Smooth muscle cell (in vitro differentiated cells): ENCODE measurements around the gene MCTP1. TPM values are rescaled to one million over a fixed set of nuclear protein-coding genes. Genes with fewer than 3 reads are reported as not detected.

Experiments
- DNase-seq: peaks from one replicate; lab custom pipeline; 2025; ENCODE audit not compliant: unreplicated experiment; lab: John Stamatoyannopoulos, UW
- H2AFZ ChIP-seq: fragments of 200-600 bp; sonication (generic); 2 replicates; pipeline ENCODE4 v1.6.0; 2016; ENCODE audit warnings: antibody characterized with exemption, low read depth, mild to moderate bottlenecking
- H3F3A ChIP-seq: fragments of 200-600 bp; sonication (generic); 2 replicates; pipeline ENCODE4 v1.6.0; 2017; ENCODE audit warnings: antibody characterized with exemption, low read depth
- H3K27ac ChIP-seq: fragments of 200-600 bp; sonication (generic); 2 replicates; pipeline ENCODE4 v1.5.1; 2016; ENCODE audit warnings: low read depth, mild to moderate bottlenecking
- H3K27me3 ChIP-seq: fragments of 200-600 bp; sonication (generic); 2 replicates; pipeline ENCODE4 v1.6.1; 2016; ENCODE audit warnings: low read depth, mild to moderate bottlenecking
- H3K36me3 ChIP-seq: fragments of 200-600 bp; sonication (generic); 2 replicates; pipeline ENCODE4 v1.5.1; 2016; ENCODE audit warnings: low read depth
- H3K4me1 ChIP-seq: fragments of 200-600 bp; sonication (generic); 2 replicates; pipeline ENCODE4 v1.5.1; 2016; ENCODE audit warnings: low read depth
- H3K4me2 ChIP-seq: fragments of 200-600 bp; sonication (generic); 2 replicates; pipeline ENCODE4 v1.6.0; 2016; ENCODE audit warnings: mild to moderate bottlenecking
- H3K4me3 ChIP-seq: fragments of 200-600 bp; sonication (generic); 2 replicates; pipeline ENCODE4 v1.5.1; 2016; ENCODE audit warnings: mild to moderate bottlenecking
- H3K79me2 ChIP-seq: fragments of 200-600 bp; sonication (generic); 2 replicates; pipeline ENCODE4 v1.6.0; 2016; ENCODE audit warnings: low read depth, mild to moderate bottlenecking
- H3K9ac ChIP-seq: fragments of 200-600 bp; sonication (generic); 2 replicates; pipeline ENCODE4 v1.6.0; 2016; ENCODE audit warnings: low read depth
- H3K9me3 ChIP-seq: fragments of 200-600 bp; sonication (generic); replicated peaks from 2 replicates; pipeline ENCODE4 v1.5.1; 2016; ENCODE audit warnings: low read depth
- H4K20me1 ChIP-seq: fragments of 200-600 bp; sonication (generic); 2 replicates; pipeline ENCODE4 v1.6.0; 2016; ENCODE audit warnings: low read depth
- CTCF ChIP-seq: fragments of 200-600 bp; sonication (generic); IDR thresholded peaks from 2 replicates; pipeline ENCODE4 v1.5.1; 2017; ENCODE audit warnings: borderline replicate concordance, mild to moderate bottlenecking, antibody characterized with exemption; ENCODE audit not compliant: insufficient read depth, poor library complexity, severe bottlenecking
- WGBS: methylation state at CpG from one replicate; pipeline ENCODE4 v1.1.7; 2016; ENCODE audit warnings: low lambda C conversion rate; 5-methylcytosine and 5-hydroxymethylcytosine counted together
- polyA plus RNA-seq: library from polyadenylated mRNA; unstranded; fragments of >200 nt; fragmentation: Nextera tagmentation; extraction: Ambion mirVana; gene quantifications from 2 replicates; pipeline ENCODE4 v1.2.1, GENCODE V29; 2016
- total RNA-seq: library from RNA; depleted of rRNA; stranded (reverse); fragments of >200 nt; gene quantifications from 2 replicates; pipeline ENCODE4 v1.2.3, GENCODE V29; 2014

MCTP1 gene
- total and polyA plus RNA-seq, 2 experiments from 2014 or later: 1.1 to 4.8 TPM

- 84% methylated on average over 1 of the region's 1 CpG for WGBS
- H3K4me2 ChIP-seq: no peak overlapping the region
- DNase-seq: no peak
- H3K27me3 ChIP-seq: no peaks in the 10 kb centered on the region
- no peaks in the 10 kb centered on the region for H4K20me1 ChIP-seq
- H3K9me3 ChIP-seq: no peaks in the 10 kb centered on the region
- H3F3A ChIP-seq: no peaks in the 10 kb centered on the region
- no peaks in the 10 kb centered on the region for H3K79me2 ChIP-seq
- no peak overlapping the region for H3K9ac ChIP-seq
- H3K4me1 ChIP-seq: no peaks in the 10 kb centered on the region
- no peaks in the 10 kb centered on the region for H3K36me3 ChIP-seq
- H2AFZ ChIP-seq: no peak overlapping the region
- no peak overlapping the region for H3K4me3 ChIP-seq
- H3K27ac ChIP-seq: no peak overlapping the region
- no peak for TF ChIP-seq CTCF
Observed at GRCh38 chr5:95100551-95100950, 184.3 kb downstream of the MCTP1 start.

- no peaks in the 10 kb centered on the region for H3K9me3 ChIP-seq
- no peak for DNase-seq
- H3K27me3 ChIP-seq: no peaks in the 10 kb centered on the region
- 89% methylated on average over 2 of the region's 2 CpGs for WGBS
- H2AFZ ChIP-seq: no peak overlapping the region
- H3K4me2 ChIP-seq: no peak overlapping the region
- H3F3A ChIP-seq: no peaks in the 10 kb centered on the region
- no peak overlapping the region for H3K4me3 ChIP-seq
- no peak overlapping the region for H3K9ac ChIP-seq
- H4K20me1 ChIP-seq: no peaks in the 10 kb centered on the region
- H3K79me2 ChIP-seq: no peaks in the 10 kb centered on the region
- TF ChIP-seq CTCF: no peak
- H3K4me1 ChIP-seq: no peaks in the 10 kb centered on the region
- H3K27ac ChIP-seq: no peak overlapping the region
- no peaks in the 10 kb centered on the region for H3K36me3 ChIP-seq
Observed at GRCh38 chr5:95098012-95098411, 186.9 kb downstream of the MCTP1 start.

- no peaks in the 10 kb centered on the region for H3K9me3 ChIP-seq
- no peaks in the 10 kb centered on the region for H3K79me2 ChIP-seq
- H3K27ac ChIP-seq: no peak overlapping the region
- no peak overlapping the region for H3K4me3 ChIP-seq
- H4K20me1 ChIP-seq: no peaks in the 10 kb centered on the region
- no peak for TF ChIP-seq CTCF
- WGBS: 88% methylated on average over 1 of the region's 1 CpG
- H3K4me1 ChIP-seq: no peaks in the 10 kb centered on the region
- no peaks in the 10 kb centered on the region for H3K36me3 ChIP-seq
- no peaks in the 10 kb centered on the region for H3K27me3 ChIP-seq
- no peak overlapping the region for H2AFZ ChIP-seq
- H3K4me2 ChIP-seq: no peak overlapping the region
- DNase-seq: no peak
- H3K9ac ChIP-seq: no peak overlapping the region
- H3F3A ChIP-seq: no peaks in the 10 kb centered on the region
Observed at GRCh38 chr5:95093211-95093610, 191.7 kb downstream of the MCTP1 start.

GRCh38 chr5:95090774-95091173, 194.1 kb downstream of the MCTP1 start:
- Histone ChIP-seq H3K4me2 (no peak overlapping the region), H3K4me3 (no peak overlapping the region), H3F3A (no peaks in the 10 kb centered on the region), H3K27me3 (no peaks in the 10 kb centered on the region), H3K36me3 (no peaks in the 10 kb centered on the region), H3K4me1 (no peaks in the 10 kb centered on the region), H4K20me1 (no peaks in the 10 kb centered on the region), H3K79me2 (no peaks in the 10 kb centered on the region), H3K9me3 (no peaks in the 10 kb centered on the region), H2AFZ (no peak overlapping the region), H3K27ac (no peak overlapping the region), H3K9ac (no peak overlapping the region)
- no peak for DNase-seq
- no peak for TF ChIP-seq CTCF
- 86% methylated on average over 2 of the region's 2 CpGs for WGBS
